Stimulated activated naive CD4-positive, alpha-beta T cell (primary cell): ENCODE measurements around the gene SH3BP5L.

Experiments used
- DNase-seq, 6 experiments: peaks; one replicate each; lab custom pipeline; 2025; lab: John Stamatoyannopoulos, UW

SH3BP5L gene

GRCh38 chr1:248779350-248779749 is 46.4 kb downstream of the SH3BP5L start:
- no peak for DNase-seq

- DNase-seq: no peak
Measured at GRCh38 chr1:248778906-248779305, 46.8 kb downstream of the SH3BP5L start.

DNA sequence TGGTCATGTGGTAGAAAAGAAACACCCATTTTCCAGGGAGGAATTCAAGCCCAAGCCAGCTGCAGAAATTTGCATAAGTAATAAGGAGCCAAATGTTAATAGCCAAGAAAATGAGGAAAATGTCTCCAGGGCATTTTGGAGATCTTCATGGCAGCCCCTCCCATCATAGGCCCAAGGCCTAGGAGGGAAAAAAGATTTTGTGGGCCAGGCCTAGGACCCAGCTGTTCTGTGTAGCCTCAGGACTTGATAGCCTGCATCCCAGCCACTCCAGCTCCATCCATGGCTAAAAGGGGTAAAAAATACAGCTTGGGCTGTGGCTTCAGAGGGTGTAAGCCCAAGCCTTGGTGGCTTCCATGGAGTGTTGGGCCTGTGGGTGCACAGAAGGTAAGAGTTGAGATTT is 48.7 kb downstream of the SH3BP5L start:
- DNase-seq: no peak

GRCh38 chr1:248775441-248775840 is 50.3 kb downstream of the SH3BP5L start:
- no peak for DNase-seq
